Endodermal cell (in vitro differentiated cells): ENCODE results near the gene OR52B6. TPM values are rescaled to one million over a fixed set of nuclear protein-coding genes. Genes with fewer than 3 reads are reported as not detected.

Source experiments
- DNase-seq: peaks from one replicate; pipeline ENCODE4 v3.0.0-alpha.2; 2017
- H3K27ac ChIP-seq: 2 replicates; pipeline ENCODE4 v1.5.1; 2013; ENCODE audit warnings: mild to moderate bottlenecking, low read depth, low read length, moderate library complexity
- H3K27me3 ChIP-seq: 2 replicates; pipeline ENCODE4 v1.6.1; 2013; ENCODE audit warnings: mild to moderate bottlenecking, low read length, moderate library complexity; ENCODE audit not compliant: insufficient read depth, control insufficient read depth, poor library complexity, severe bottlenecking
- H3K36me3 ChIP-seq: 2 replicates; pipeline ENCODE4 v1.7.0; 2013; ENCODE audit warnings: mild to moderate bottlenecking, low read length, moderate library complexity; ENCODE audit not compliant: control insufficient read depth, insufficient read depth
- H3K4me1 ChIP-seq: one replicate; pipeline ENCODE4 v1.7.0; 2013; ENCODE audit warnings: low read length; ENCODE audit not compliant: control insufficient read depth, insufficient read depth
- H3K4me3 ChIP-seq: 2 replicates; pipeline ENCODE4 v1.5.1; 2013; ENCODE audit warnings: mild to moderate bottlenecking, low read length, moderate library complexity
- H3K9ac ChIP-seq: 2 replicates; pipeline ENCODE4 v1.6.1; 2013; ENCODE audit warnings: mild to moderate bottlenecking, low read length, moderate library complexity; ENCODE audit not compliant: poor library complexity, severe bottlenecking; ENCODE audit errors: extremely low read depth
- H3K9me3 ChIP-seq: 2 replicates; pipeline ENCODE4 v1.6.1; 2013; ENCODE audit warnings: mild to moderate bottlenecking, low read length, moderate library complexity; ENCODE audit not compliant: control insufficient read depth
- H3K27ac Mint-ChIP-seq: 2 replicates; pipeline ENCODE4 v1.8.0; 2020; ENCODE audit warnings: mixed read lengths
- H3K27me3 Mint-ChIP-seq: 2 replicates; pipeline ENCODE4 v1.8.0; 2021; ENCODE audit warnings: mild to moderate bottlenecking, mixed read lengths; ENCODE audit not compliant: insufficient read depth
- H3K36me3 Mint-ChIP-seq: 2 replicates; pipeline ENCODE4 v1.8.0; 2020; ENCODE audit warnings: low read depth, mixed read lengths
- H3K4me1 Mint-ChIP-seq: 2 replicates; pipeline ENCODE4 v1.8.0; 2020; ENCODE audit warnings: mixed read lengths
- H3K4me3 Mint-ChIP-seq: 2 replicates; pipeline ENCODE4 v1.8.0; 2020; ENCODE audit warnings: mild to moderate bottlenecking, moderate library complexity, mixed read lengths
- H3K9me3 Mint-ChIP-seq: 2 replicates; pipeline ENCODE4 v1.8.0; 2020; ENCODE audit warnings: mild to moderate bottlenecking, mixed read lengths
- WGBS, 2 experiments: methylation state at CpG; one replicate each; pipeline versions ENCODE4 v1.1.5 to v1.1.7; 2013; ENCODE audit warnings: missing lambda C conversion rate in 2 of 2, mixed read lengths in 1 of 2; ENCODE audit not compliant: insufficient coverage in 1 of 2, insufficient read length in 1 of 2; 5-methylcytosine and 5-hydroxymethylcytosine counted together
- total RNA-seq, 2 donors: library from RNA; stranded (reverse); fragmentation: NEBNext Ultra II Directional in 1 of 2; extraction: Animal tissue kit (Norgen Biotek cat#: 25700) in 1 of 2; gene quantifications; 2 replicates in 1 of 2; 3 replicates in 1 of 2; pipeline ENCODE4 v1.2.1, GENCODE V29; 2021
- TF ChIP-seq, protein P1 (sequence below): fragments of 200-600 bp; sonication (generic); conservative IDR thresholded peaks from 2 replicates; pipeline ENCODE4 v1.5.0; 2021; ENCODE audit warnings: antibody characterized with exemption, mild to moderate bottlenecking

OR52B6 gene
- total RNA-seq, 2 donors from 2014 or later, result not detected

DNA sequence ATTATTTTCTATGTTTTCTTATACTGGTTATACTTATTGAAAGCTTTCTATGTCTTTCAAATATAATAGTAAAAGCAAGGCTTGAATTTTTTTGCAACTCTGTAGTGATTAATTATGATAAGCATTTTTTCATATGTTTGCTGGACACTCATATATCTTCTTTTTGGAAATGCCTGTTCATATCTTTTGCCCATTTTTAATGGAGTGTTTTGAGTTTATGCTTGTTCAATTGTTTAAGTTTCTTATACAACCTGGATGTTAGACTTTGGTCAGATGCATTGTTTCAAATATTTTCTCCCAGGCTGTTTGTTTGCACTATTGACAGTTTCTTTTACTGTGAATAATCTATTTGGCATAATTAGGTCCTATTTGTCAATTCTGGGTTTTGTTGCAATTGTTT lies 44.2 kb upstream of the OR52B6 start:
- no peak overlapping the region for H3K27ac ChIP-seq
- Mint-ChIP-seq H3K4me1 (no peaks in the 10 kb centered on the region), H3K27ac (no peak overlapping the region), H3K27me3 (peaks cover 1% of the 10 kb centered on the region), H3K36me3 (no peaks in the 10 kb centered on the region), H3K4me3 (no peak overlapping the region), H3K9me3 (no peaks in the 10 kb centered on the region)
- H3K36me3 ChIP-seq, result no peaks in the 10 kb centered on the region
- H3K4me1 ChIP-seq, result peaks cover under 1% of the 10 kb centered on the region
- H3K9me3 ChIP-seq, result no peaks in the 10 kb centered on the region
- no peak overlapping the region for H3K9ac ChIP-seq
- TF ChIP-seq, protein P1, sequence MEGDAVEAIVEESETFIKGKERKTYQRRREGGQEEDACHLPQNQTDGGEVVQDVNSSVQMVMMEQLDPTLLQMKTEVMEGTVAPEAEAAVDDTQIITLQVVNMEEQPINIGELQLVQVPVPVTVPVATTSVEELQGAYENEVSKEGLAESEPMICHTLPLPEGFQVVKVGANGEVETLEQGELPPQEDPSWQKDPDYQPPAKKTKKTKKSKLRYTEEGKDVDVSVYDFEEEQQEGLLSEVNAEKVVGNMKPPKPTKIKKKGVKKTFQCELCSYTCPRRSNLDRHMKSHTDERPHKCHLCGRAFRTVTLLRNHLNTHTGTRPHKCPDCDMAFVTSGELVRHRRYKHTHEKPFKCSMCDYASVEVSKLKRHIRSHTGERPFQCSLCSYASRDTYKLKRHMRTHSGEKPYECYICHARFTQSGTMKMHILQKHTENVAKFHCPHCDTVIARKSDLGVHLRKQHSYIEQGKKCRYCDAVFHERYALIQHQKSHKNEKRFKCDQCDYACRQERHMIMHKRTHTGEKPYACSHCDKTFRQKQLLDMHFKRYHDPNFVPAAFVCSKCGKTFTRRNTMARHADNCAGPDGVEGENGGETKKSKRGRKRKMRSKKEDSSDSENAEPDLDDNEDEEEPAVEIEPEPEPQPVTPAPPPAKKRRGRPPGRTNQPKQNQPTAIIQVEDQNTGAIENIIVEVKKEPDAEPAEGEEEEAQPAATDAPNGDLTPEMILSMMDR, result no peak
- H3K27me3 ChIP-seq, result no peaks in the 10 kb centered on the region
- no peak overlapping the region for H3K4me3 ChIP-seq
- DNase-seq, result no peak

GRCh38 chr11:5541427-5541826 lies 39.2 kb upstream of the OR52B6 start:
- no peak overlapping the region for H3K27ac Mint-ChIP-seq
- TF ChIP-seq, protein P1, result no peak
- DNase-seq, result no peak
- no peaks in the 10 kb centered on the region for H3K27me3 Mint-ChIP-seq
- Histone ChIP-seq H3K4me1 (no peaks in the 10 kb centered on the region), H3K36me3 (no peaks in the 10 kb centered on the region), H3K9me3 (no peaks in the 10 kb centered on the region), H3K9ac (no peak overlapping the region), H3K27me3 (no peaks in the 10 kb centered on the region), H3K27ac (no peak overlapping the region), H3K4me3 (no peak overlapping the region)
- WGBS, 2 experiments, result 29 to 86% methylated on average over 1 of the region's 1 CpG
- no peaks in the 10 kb centered on the region for H3K4me1 Mint-ChIP-seq
- H3K4me3 Mint-ChIP-seq, result no peak overlapping the region
- H3K36me3 Mint-ChIP-seq, result no peaks in the 10 kb centered on the region
- H3K9me3 Mint-ChIP-seq, result no peaks in the 10 kb centered on the region

- Histone ChIP-seq H3K9ac (no peak overlapping the region), H3K4me1 (no peaks in the 10 kb centered on the region), H3K27me3 (no peaks in the 10 kb centered on the region), H3K27ac (no peak overlapping the region), H3K36me3 (no peaks in the 10 kb centered on the region), H3K4me3 (no peak overlapping the region), H3K9me3 (no peaks in the 10 kb centered on the region)
- DNase-seq, result no peak
- TF ChIP-seq, protein P1, result no peak
- Mint-ChIP-seq H3K4me3 (no peak overlapping the region), H3K27me3 (no peaks in the 10 kb centered on the region), H3K4me1 (no peaks in the 10 kb centered on the region), H3K27ac (no peak overlapping the region), H3K9me3 (no peaks in the 10 kb centered on the region), H3K36me3 (no peaks in the 10 kb centered on the region)
- WGBS, 2 experiments, result 92 to 100% methylated on average over 1 to 3 of the region's 3 CpGs
These were observed 34.2 kb upstream of the OR52B6 start for GRCh38 chr11:5546457-5546856.
